HepG2 (cell line): ENCODE measurements around the gene HARBI1. TPM values are rescaled to one million over a fixed set of nuclear protein-coding genes. Genes with fewer than 3 reads are reported as not detected.
A peak's percentile ranks its signal among the peaks of the same experiment; 100 is the strongest.

Source experiments
- GATA4 ChIP-seq: sonication (generic); IDR thresholded peaks from 2 replicates; pipeline ENCODE4 v1.6.1; 2016; ENCODE audit warnings: antibody characterized with exemption, low read depth, borderline replicate concordance
- HCFC1 ChIP-seq: fragments of 150-350 bp; IDR thresholded peaks from 2 replicates; pipeline ENCODE4 v1.6.1; 2014; ENCODE audit warnings: low read depth, low read length
- PCBP1 ChIP-seq: fragments of 200-400 bp; formaldehyde crosslinking; IDR thresholded peaks from 2 replicates; pipeline ENCODE4 v1.6.1; 2017; ENCODE audit warnings: mild to moderate bottlenecking, low read depth, low read length, borderline replicate concordance
- PCBP2 ChIP-seq: fragments of 200-400 bp; formaldehyde crosslinking; optimal IDR thresholded peaks from 2 replicates; pipeline ENCODE3; 2018; ENCODE audit warnings: low read length, low read depth; ENCODE audit not compliant: poor library complexity, severe bottlenecking
- SALL2 ChIP-seq: sonication (generic); formaldehyde crosslinking; IDR thresholded peaks from 2 replicates; pipeline ENCODE4 v1.8.1; 2023; ENCODE audit warnings: mild to moderate bottlenecking, missing genetic modification reagents, inconsistent platforms
- polyA plus RNA-seq, 8 experiments: library from polyadenylated mRNA; depleted of rRNA in 3 of 8; stranded (reverse) in 7 of 8; unstranded in 1 of 8; fragments of >200 nt; fragmentation: Illumina TruSeq in 4 of 8; extraction: Trizol in 4 of 8; gene quantifications; 2 replicates each; pipeline versions ENCODE4 v1.2.1 to v1.2.3, GENCODE V29; 2011 to 2016; ENCODE audit warnings: low read depth in 4 of 8, missing spikeins in 1 of 8, mixed read lengths in 1 of 8; ENCODE audit not compliant: insufficient read depth in 1 of 8
- total RNA-seq, 5 experiments: library from RNA; depleted of rRNA; stranded (reverse); fragments of >200 nt; fragmentation: Illumina TruSeq; extraction: Trizol; gene quantifications; 2 replicates each; pipeline ENCODE4 v1.2.3, GENCODE V29; 2016; ENCODE audit warnings: low read depth in 1 of 5
- TF ChIP-seq, protein P1 (sequence below): sonication (generic); formaldehyde crosslinking; IDR thresholded peaks from 2 replicates; pipeline ENCODE4 v1.4.0; 2020; ENCODE audit warnings: mild to moderate bottlenecking, missing genetic modification reagents
- TF ChIP-seq, protein P2 (sequence below): sonication (generic); formaldehyde crosslinking; IDR thresholded peaks from 2 replicates; pipeline ENCODE4 v1.4.0; 2020; ENCODE audit warnings: missing genetic modification reagents
- TF ChIP-seq, protein P3 (sequence below): sonication (generic); formaldehyde crosslinking; IDR thresholded peaks from 2 replicates; pipeline ENCODE4 v1.5.1; 2020; ENCODE audit warnings: mild to moderate bottlenecking, missing genetic modification reagents
- TF ChIP-seq, protein P4 (sequence below): fragments of 450-650 bp; IDR thresholded peaks from 2 replicates; pipeline ENCODE4 v1.6.1; 2017; ENCODE audit warnings: mild to moderate bottlenecking
- TF ChIP-seq, protein P5 (sequence below): sonication (generic); formaldehyde crosslinking; IDR thresholded peaks from 2 replicates; pipeline ENCODE4 v1.9.0; 2021; ENCODE audit warnings: missing genetic modification reagents, borderline replicate concordance
- TF ChIP-seq, protein P6 (sequence below): IDR thresholded peaks from 2 replicates; pipeline ENCODE4 v1.6.1; 2016; ENCODE audit warnings: low read depth, borderline replicate concordance

HARBI1 gene
- total and polyA plus RNA-seq, 2 of the 13 experiments (the other 11 are each of a cell fraction or from before 2014, with no cell fraction given) = 2.5 to 4.8 TPM

DNA sequence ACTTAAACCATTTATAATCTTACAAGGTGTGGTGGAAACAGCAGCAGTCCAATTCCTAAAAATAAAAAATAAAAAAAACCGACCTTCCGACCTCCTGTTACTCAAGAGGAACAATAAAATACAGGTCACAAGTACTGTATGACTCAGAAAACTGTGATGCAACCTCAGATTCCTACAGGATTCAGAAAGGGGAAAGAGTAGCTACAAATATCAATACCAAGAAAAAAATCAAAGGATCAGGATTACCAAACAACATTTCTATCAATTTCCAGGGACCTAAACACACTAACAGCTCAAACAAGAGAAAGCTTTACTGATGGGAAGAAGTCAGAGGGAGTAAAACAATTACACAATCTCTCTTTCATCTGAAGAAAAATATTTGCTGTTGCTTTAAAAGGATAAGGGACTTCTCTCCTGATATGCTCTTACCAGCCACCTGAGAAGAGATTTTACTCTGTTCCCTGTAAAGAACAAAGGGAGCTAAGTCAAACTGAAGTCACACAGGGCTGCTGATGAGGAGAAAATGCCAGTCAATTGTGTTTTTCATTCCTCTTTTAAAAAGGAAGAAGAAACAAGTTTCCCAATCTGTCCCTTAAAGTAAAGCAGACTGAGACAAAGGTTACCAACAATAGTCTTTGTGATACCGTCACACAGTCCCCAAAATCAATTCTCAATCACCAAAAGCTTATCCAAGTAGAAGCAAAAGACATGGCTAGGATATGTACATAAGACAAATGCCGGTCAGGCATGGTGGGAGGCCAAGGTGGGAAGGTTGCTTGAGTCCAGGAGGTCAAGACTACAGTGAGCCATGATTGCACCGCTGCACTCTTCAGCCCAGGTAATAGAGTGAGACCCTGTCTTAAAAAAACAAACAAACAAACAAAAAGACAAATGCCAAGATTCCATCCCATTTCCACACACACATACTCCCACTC, 62.5 kb downstream of the HARBI1 start (continued):
- TF ChIP-seq, protein P1, sequence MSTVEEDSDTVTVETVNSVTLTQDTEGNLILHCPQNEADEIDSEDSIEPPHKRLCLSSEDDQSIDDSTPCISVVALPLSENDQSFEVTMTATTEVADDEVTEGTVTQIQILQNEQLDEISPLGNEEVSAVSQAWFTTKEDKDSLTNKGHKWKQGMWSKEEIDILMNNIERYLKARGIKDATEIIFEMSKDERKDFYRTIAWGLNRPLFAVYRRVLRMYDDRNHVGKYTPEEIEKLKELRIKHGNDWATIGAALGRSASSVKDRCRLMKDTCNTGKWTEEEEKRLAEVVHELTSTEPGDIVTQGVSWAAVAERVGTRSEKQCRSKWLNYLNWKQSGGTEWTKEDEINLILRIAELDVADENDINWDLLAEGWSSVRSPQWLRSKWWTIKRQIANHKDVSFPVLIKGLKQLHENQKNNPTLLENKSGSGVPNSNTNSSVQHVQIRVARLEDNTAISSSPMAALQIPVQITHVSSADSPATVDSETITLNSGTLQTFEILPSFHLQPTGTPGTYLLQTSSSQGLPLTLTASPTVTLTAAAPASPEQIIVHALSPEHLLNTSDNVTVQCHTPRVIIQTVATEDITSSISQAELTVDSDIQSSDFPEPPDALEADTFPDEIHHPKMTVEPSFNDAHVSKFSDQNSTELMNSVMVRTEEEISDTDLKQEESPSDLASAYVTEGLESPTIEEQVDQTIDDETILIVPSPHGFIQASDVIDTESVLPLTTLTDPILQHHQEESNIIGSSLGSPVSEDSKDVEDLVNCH = no peak
- TF ChIP-seq, protein P2, sequence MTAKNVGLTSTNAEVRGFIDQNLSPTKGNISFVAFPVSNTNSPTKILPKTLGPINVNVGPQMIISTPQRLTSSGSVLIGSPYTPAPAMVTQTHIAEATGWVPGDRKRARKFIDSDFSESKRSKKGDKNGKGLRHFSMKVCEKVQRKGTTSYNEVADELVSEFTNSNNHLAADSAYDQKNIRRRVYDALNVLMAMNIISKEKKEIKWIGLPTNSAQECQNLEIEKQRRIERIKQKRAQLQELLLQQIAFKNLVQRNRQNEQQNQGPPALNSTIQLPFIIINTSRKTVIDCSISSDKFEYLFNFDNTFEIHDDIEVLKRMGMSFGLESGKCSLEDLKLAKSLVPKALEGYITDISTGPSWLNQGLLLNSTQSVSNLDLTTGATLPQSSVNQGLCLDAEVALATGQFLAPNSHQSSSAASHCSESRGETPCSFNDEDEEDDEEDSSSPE (CRISPR knock-in tag) = no peak
- TF ChIP-seq HCFC1 = no peak
- TF ChIP-seq, protein P3, sequence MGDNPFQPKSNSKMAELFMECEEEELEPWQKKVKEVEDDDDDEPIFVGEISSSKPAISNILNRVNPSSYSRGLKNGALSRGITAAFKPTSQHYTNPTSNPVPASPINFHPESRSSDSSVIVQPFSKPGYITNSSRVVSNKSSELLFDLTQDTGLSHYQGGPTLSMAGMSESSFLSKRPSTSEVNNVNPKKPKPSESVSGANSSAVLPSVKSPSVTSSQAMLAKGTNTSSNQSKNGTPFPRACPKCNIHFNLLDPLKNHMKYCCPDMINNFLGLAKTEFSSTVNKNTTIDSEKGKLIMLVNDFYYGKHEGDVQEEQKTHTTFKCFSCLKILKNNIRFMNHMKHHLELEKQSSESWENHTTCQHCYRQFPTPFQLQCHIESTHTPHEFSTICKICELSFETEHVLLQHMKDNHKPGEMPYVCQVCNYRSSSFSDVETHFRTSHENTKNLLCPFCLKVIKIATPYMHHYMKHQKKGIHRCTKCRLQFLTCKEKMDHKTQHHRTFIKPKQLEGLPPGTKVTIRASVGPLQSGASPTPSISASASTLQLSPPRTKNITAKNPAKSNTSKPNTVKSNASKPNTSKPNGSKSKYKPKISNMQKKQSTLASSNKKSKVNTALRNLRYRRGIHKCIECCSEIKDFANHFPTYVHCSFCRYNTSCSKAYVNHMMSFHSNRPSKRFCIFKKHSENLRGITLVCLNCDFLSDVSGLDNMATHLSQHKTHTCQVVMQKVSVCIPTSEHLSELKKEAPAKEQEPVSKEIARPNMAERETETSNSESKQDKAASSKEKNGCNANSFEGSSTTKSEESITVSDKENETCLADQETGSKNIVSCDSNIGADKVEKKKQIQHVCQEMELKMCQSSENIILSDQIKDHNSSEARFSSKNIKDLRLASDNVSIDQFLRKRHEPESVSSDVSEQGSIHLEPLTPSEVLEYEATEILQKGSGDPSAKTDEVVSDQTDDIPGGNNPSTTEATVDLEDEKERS (CRISPR knock-in tag) = 0 out of 2 replicates have a peak, but pooled peaks have one; percentile 25
- peak; percentile 96 for TF ChIP-seq GATA4
- TF ChIP-seq PCBP2 = no peak
- TF ChIP-seq, protein P4, sequence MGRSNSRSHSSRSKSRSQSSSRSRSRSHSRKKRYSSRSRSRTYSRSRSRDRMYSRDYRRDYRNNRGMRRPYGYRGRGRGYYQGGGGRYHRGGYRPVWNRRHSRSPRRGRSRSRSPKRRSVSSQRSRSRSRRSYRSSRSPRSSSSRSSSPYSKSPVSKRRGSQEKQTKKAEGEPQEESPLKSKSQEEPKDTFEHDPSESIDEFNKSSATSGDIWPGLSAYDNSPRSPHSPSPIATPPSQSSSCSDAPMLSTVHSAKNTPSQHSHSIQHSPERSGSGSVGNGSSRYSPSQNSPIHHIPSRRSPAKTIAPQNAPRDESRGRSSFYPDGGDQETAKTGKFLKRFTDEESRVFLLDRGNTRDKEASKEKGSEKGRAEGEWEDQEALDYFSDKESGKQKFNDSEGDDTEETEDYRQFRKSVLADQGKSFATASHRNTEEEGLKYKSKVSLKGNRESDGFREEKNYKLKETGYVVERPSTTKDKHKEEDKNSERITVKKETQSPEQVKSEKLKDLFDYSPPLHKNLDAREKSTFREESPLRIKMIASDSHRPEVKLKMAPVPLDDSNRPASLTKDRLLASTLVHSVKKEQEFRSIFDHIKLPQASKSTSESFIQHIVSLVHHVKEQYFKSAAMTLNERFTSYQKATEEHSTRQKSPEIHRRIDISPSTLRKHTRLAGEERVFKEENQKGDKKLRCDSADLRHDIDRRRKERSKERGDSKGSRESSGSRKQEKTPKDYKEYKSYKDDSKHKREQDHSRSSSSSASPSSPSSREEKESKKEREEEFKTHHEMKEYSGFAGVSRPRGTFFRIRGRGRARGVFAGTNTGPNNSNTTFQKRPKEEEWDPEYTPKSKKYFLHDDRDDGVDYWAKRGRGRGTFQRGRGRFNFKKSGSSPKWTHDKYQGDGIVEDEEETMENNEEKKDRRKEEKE = no peak
- TF ChIP-seq SALL2 (CRISPR knock-in tag) = no peak
- TF ChIP-seq, protein P5, sequence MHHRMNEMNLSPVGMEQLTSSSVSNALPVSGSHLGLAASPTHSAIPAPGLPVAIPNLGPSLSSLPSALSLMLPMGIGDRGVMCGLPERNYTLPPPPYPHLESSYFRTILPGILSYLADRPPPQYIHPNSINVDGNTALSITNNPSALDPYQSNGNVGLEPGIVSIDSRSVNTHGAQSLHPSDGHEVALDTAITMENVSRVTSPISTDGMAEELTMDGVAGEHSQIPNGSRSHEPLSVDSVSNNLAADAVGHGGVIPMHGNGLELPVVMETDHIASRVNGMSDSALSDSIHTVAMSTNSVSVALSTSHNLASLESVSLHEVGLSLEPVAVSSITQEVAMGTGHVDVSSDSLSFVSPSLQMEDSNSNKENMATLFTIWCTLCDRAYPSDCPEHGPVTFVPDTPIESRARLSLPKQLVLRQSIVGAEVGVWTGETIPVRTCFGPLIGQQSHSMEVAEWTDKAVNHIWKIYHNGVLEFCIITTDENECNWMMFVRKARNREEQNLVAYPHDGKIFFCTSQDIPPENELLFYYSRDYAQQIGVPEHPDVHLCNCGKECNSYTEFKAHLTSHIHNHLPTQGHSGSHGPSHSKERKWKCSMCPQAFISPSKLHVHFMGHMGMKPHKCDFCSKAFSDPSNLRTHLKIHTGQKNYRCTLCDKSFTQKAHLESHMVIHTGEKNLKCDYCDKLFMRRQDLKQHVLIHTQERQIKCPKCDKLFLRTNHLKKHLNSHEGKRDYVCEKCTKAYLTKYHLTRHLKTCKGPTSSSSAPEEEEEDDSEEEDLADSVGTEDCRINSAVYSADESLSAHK (CRISPR knock-in tag) = no peak
- TF ChIP-seq PCBP1 = no peak
- TF ChIP-seq, protein P6, sequence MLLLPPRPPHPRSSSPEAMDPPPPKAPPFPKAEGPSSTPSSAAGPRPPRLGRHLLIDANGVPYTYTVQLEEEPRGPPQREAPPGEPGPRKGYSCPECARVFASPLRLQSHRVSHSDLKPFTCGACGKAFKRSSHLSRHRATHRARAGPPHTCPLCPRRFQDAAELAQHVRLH = no peak
